ENCODE measurements around the gene RBM26.
A peak's percentile ranks its signal among the peaks of the same experiment; 100 is the strongest.
"Not testable (repeated sequence)": the region's sequence is repeated elsewhere in the genome, so short reads cannot be mapped to it uniquely, and the experiment has no call there.

RBM26 gene

GRCh38 chr13:79359064-79359463 is 47.0 kb downstream of the RBM26 start:
- no peak overlapping the region for H3K4me3 ChIP-seq (ENCODE audit: low read depth, low read length)
- no peak for DNase-seq (ENCODE audit: low read depth)
- in situ Hi-C loops (cut with HindIII; ENCODE audit: low sequenced_read_pairs), result no loop called here
- no peak for TF ChIP-seq CTCF (IDR thresholded peaks at IDR 0.05; ENCODE audit: low read depth, low read length, missing control alignments)

GRCh38 chr13:79354285-79354684 is 51.8 kb downstream of the RBM26 start:
- H3K4me3 ChIP-seq (ENCODE audit: low read depth, low read length), result no peak overlapping the region
- DNase-seq (ENCODE audit: low read depth), result no peak
- in situ Hi-C loops (cut with HindIII; ENCODE audit: low sequenced_read_pairs), result no loop called here
- no peak for TF ChIP-seq CTCF (IDR thresholded peaks at IDR 0.05; ENCODE audit: low read depth, low read length, missing control alignments)

- TF ChIP-seq CTCF (IDR thresholded peaks at IDR 0.05; ENCODE audit: low read depth, low read length, missing control alignments), result no peak
- DNase-seq (ENCODE audit: low read depth), result no peak
- in situ Hi-C loops (cut with HindIII; ENCODE audit: low sequenced_read_pairs), result no loop called here
- no peak overlapping the region for H3K4me3 ChIP-seq (ENCODE audit: low read depth, low read length)
These were observed 52.4 kb downstream of the RBM26 start for GRCh38 chr13:79353693-79354092.

GRCh38 chr13:79352107-79352506 is 53.9 kb downstream of the RBM26 start:
- no peak overlapping the region for H3K4me3 ChIP-seq (ENCODE audit: low read depth, low read length)
- in situ Hi-C loops (cut with HindIII; ENCODE audit: low sequenced_read_pairs), result no loop called here
- no peak for DNase-seq (ENCODE audit: low read depth)
- no peak for TF ChIP-seq CTCF (IDR thresholded peaks at IDR 0.05; ENCODE audit: low read depth, low read length, missing control alignments)

GRCh38 chr13:79349608-79350007 is 56.4 kb downstream of the RBM26 start:
- H3K4me3 ChIP-seq (ENCODE audit: low read depth, low read length); in situ Hi-C loops (cut with HindIII; ENCODE audit: low sequenced_read_pairs); DNase-seq (ENCODE audit: low read depth): not testable (repeated sequence)

- no peak overlapping the region for H3K4me3 ChIP-seq (ENCODE audit: low read depth, low read length)
- no peak for TF ChIP-seq CTCF (IDR thresholded peaks at IDR 0.05; ENCODE audit: low read depth, low read length, missing control alignments)
- in situ Hi-C loops (cut with HindIII; ENCODE audit: low sequenced_read_pairs), result no loop called here
- peak; percentile 31 for DNase-seq (ENCODE audit: low read depth)
These were observed 57.0 kb downstream of the RBM26 start for GRCh38 chr13:79349011-79349410.

- in situ Hi-C loops (cut with HindIII; ENCODE audit: low sequenced_read_pairs), result no loop called here
- no peak overlapping the region for H3K4me3 ChIP-seq (ENCODE audit: low read depth, low read length)
- no peak for TF ChIP-seq CTCF (IDR thresholded peaks at IDR 0.05; ENCODE audit: low read depth, low read length, missing control alignments)
- peak; percentile 19 for DNase-seq (ENCODE audit: low read depth)
These were observed 59.6 kb downstream of the RBM26 start for GRCh38 chr13:79346300-79346914.
